Activated B cell treated with CpG ODN at 0.5 μM for 24 hours (primary cell): ENCODE data around the gene LDLRAD3. TPM values are rescaled to one million over a fixed set of nuclear protein-coding genes. Genes with fewer than 3 reads are reported as not detected.

ENCODE experiments used
- ATAC-seq: fragments of 200-7000 bp; cut with Tn5 transposase; one replicate; pipeline ENCODE4 v1.10.0; 2021; ENCODE audit warnings: low read depth, mild to moderate bottlenecking, moderate library complexity
- CTCF ChIA-PET: fragments of 350-600 bp; sonication (Branson Sonifier 250); formaldehyde crosslinking; loops from one replicate; lab custom pipeline; 2021; ENCODE audit warnings: antibody characterized with exemption; lab: Charles Lee
- POLR2A ChIA-PET: fragments of 350-600 bp; sonication (Branson Sonifier 250); formaldehyde crosslinking; loops from one replicate; lab custom pipeline; 2021; ENCODE audit warnings: antibody characterized with exemption; lab: Charles Lee
- DNase-seq: peaks from one replicate; pipeline ENCODE4 v3.0.0; 2022
- H3K27ac Mint-ChIP-seq: one replicate; pipeline ENCODE4 v1.8.0; 2020; ENCODE audit warnings: mixed read lengths
- H3K27me3 Mint-ChIP-seq: one replicate; pipeline ENCODE4 v1.8.0; 2021; ENCODE audit warnings: mixed read lengths
- H3K36me3 Mint-ChIP-seq: one replicate; pipeline ENCODE4 v1.8.0; 2021; ENCODE audit warnings: low read depth, mixed read lengths
- H3K4me1 Mint-ChIP-seq: one replicate; pipeline ENCODE4 v1.8.0; 2021; ENCODE audit warnings: mixed read lengths
- H3K4me3 Mint-ChIP-seq: one replicate; pipeline ENCODE4 v1.8.0; 2020; ENCODE audit warnings: mild to moderate bottlenecking, mixed read lengths
- H3K9me3 Mint-ChIP-seq: one replicate; pipeline ENCODE4 v1.8.0; 2020; ENCODE audit warnings: mixed read lengths
- intact Hi-C: fragments of 100-400 bp; cut with micrococcal nuclease; formaldehyde crosslinking; loops from one replicate; pipeline ENCODE4 v1.15.1; 2024
- total RNA-seq: library from RNA; stranded (reverse); gene quantifications from 2 replicates; pipeline ENCODE4 v1.2.3, GENCODE V29; 2022
- TF ChIP-seq, protein P1 (sequence below): fragments of 200-600 bp; IDR thresholded peaks from one replicate; pipeline ENCODE4 v1.8.0; 2022; ENCODE audit warnings: antibody characterized with exemption, mild to moderate bottlenecking

Gene LDLRAD3
- total RNA-seq, 1 donor from 2014 or later: not detected

GRCh38 chr11:36053862-36054261 lies 110.0 kb downstream of the LDLRAD3 start:
- ATAC-seq: no peak
- H3K27me3 Mint-ChIP-seq: peaks cover 10% of the 10 kb centered on the region
- no peak overlapping the region for H3K4me3 Mint-ChIP-seq
- no peak overlapping the region for H3K27ac Mint-ChIP-seq
- no peak for DNase-seq
- intact Hi-C loops: no loop called here
- H3K4me1 Mint-ChIP-seq: no peaks in the 10 kb centered on the region
- POLR2A ChIA-PET: no interaction called here
- CTCF ChIA-PET: no interaction called here
- TF ChIP-seq, protein P1, sequence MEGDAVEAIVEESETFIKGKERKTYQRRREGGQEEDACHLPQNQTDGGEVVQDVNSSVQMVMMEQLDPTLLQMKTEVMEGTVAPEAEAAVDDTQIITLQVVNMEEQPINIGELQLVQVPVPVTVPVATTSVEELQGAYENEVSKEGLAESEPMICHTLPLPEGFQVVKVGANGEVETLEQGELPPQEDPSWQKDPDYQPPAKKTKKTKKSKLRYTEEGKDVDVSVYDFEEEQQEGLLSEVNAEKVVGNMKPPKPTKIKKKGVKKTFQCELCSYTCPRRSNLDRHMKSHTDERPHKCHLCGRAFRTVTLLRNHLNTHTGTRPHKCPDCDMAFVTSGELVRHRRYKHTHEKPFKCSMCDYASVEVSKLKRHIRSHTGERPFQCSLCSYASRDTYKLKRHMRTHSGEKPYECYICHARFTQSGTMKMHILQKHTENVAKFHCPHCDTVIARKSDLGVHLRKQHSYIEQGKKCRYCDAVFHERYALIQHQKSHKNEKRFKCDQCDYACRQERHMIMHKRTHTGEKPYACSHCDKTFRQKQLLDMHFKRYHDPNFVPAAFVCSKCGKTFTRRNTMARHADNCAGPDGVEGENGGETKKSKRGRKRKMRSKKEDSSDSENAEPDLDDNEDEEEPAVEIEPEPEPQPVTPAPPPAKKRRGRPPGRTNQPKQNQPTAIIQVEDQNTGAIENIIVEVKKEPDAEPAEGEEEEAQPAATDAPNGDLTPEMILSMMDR: no peak
- no peaks in the 10 kb centered on the region for H3K36me3 Mint-ChIP-seq
- H3K9me3 Mint-ChIP-seq: peaks cover 5% of the 10 kb centered on the region

DNA sequence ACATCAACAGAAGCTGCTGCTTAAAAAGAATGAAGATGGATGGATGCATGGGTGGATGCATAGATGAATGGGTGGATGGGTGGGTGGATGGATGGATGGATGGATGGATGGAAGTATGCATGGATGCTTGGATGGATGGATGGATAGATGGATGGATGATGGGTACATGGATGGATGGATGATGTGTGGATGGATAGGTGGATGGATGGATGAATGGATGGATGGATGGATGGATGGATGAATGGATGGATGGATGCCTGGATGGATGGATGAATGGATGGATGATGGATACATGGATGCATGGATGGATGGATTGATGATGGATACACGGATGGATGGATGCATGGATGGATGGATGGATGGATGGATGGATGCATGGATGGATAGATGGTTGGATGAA lies 110.8 kb downstream of the LDLRAD3 start:
- Mint-ChIP-seq H3K4me3 (no peak overlapping the region), H3K36me3 (no peaks in the 10 kb centered on the region), H3K27me3 (peaks cover 10% of the 10 kb centered on the region), H3K9me3 (peaks cover 7% of the 10 kb centered on the region), H3K4me1 (no peaks in the 10 kb centered on the region), H3K27ac (no peak overlapping the region)
- ChIA-PET CTCF (no interaction called here), POLR2A (no interaction called here)
- no peak for ATAC-seq
- DNase-seq: no peak
- intact Hi-C loops: no loop called here
- TF ChIP-seq, protein P1: no peak

DNA sequence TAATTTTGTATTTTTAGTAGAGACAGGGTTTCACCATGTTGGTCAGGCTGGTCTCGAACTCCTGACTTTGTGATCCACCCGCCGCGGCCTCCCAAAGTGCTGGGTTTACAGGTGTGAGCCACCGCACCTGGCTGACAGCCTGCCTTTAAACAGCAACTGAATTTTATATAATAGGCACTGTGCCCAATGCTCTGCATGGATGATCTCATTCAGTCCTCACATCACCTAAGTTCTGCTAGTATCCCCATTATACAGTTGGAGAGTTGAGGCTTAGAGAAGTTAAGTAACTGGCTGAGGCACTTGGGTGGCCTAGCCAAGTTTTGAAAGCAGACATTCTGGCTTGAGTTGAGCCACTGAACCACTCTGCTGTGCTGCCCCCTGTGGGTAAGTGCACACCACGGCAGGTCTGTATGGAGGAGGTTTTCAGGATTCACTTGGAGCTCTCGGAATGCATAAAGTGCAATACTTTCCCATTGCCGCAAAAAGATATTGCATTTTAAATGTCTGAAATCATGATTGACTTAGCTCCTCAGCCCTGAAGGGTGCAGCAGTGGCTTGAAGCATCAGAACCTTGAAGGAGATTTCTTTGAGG lies 112.4 kb downstream of the LDLRAD3 start:
- CTCF ChIA-PET: no interaction called here
- peaks cover 7% of the 10 kb centered on the region for H3K9me3 Mint-ChIP-seq
- H3K4me1 Mint-ChIP-seq: peaks cover 2% of the 10 kb centered on the region
- TF ChIP-seq, protein P1: no peak
- H3K27ac Mint-ChIP-seq: no peak overlapping the region
- no peak for ATAC-seq
- no peak overlapping the region for H3K4me3 Mint-ChIP-seq
- no peak for DNase-seq
- no peaks in the 10 kb centered on the region for H3K36me3 Mint-ChIP-seq
- H3K27me3 Mint-ChIP-seq: peaks cover 9% of the 10 kb centered on the region
- POLR2A ChIA-PET: no interaction called here
- intact Hi-C loops: no loop called here

DNA sequence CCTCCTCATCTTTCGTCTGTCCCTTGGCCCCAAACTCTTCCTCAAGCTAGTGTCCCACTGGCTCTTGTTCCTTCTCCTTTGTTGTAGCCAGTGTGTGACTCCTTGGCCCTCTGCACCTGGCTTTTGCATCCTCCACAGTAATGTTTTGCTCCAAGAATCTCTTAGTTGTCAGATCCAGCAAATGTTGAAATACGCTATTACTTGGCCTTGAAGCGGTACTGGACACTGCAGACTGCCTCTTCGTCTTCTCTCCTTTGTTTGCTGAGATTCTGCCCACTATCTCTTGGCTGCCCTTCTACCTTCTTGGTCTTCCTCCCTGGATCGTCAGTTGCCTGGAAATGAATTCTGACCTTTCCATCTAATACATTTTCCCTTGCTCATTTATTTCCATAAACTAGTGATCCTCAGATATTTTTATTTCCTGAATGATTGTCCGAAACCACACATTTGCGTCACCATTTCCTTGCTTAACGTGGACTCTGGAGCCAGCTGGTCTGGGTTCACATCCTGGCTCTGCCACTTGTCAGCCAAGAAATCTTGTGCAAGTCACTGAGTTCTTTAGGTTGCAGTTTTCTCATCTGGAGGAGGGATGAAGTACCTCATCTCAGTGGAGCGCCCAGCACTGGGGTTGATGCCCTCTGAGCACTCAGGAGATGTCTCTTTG lies 113.6 kb downstream of the LDLRAD3 start:
- DNase-seq: no peak
- ATAC-seq: no peak
- CTCF ChIA-PET: no interaction called here
- POLR2A ChIA-PET: no interaction called here
- Mint-ChIP-seq H3K4me1 (peaks cover 2% of the 10 kb centered on the region), H3K27ac (no peak overlapping the region), H3K36me3 (no peaks in the 10 kb centered on the region), H3K27me3 (peaks cover 7% of the 10 kb centered on the region), H3K4me3 (no peak overlapping the region), H3K9me3 (peaks cover 7% of the 10 kb centered on the region)
- TF ChIP-seq, protein P1: no peak
- intact Hi-C loops: no loop called here

DNA sequence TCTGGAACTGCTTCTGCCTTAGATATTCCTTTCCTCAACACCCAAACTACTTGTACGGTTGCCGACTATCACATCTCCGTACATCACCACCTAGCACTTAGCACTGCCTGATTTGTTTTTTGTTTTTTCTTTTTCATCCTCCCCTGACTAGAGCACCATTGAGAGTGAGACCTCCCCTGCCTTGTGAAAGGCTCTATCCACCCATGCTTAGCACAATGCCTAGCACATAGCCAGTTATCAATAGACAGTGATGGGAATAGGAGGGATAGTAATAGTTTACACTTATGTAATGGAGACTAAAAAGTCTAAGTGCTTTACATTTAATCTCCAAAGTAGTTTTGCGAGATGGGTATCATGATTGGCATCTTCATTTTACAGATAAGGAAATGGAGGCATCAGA lies 115.8 kb downstream of the LDLRAD3 start:
- POLR2A ChIA-PET: no interaction called here
- TF ChIP-seq, protein P1: no peak
- no peak for ATAC-seq
- intact Hi-C loops: no loop called here
- Mint-ChIP-seq H3K27ac (no peak overlapping the region), H3K27me3 (peaks cover 11% of the 10 kb centered on the region), H3K4me3 (no peak overlapping the region), H3K9me3 (peaks cover 15% of the 10 kb centered on the region), H3K4me1 (peaks cover 2% of the 10 kb centered on the region), H3K36me3 (no peaks in the 10 kb centered on the region)
- DNase-seq: no peak
- CTCF ChIA-PET: no interaction called here
